H9 (cell line): Measurements from ENCODE around the gene MORC1. TPM values are rescaled to one million over a fixed set of nuclear protein-coding genes. Genes with fewer than 3 reads are reported as not detected.

Source experiments
- DNase-seq: peaks from one replicate; pipeline ENCODE4 v3.0.0-alpha.2; 2017
- H2AFZ ChIP-seq: one replicate; pipeline ENCODE4 v1.6.1; 2013; ENCODE audit warnings: mild to moderate bottlenecking, low read length, control low read depth, moderate library complexity
- H2AK5ac ChIP-seq: 2 replicates; pipeline ENCODE4 v1.6.1; 2013; ENCODE audit warnings: low read length, control low read depth, mixed read lengths; ENCODE audit not compliant: insufficient read length
- H2BK120ac ChIP-seq: one replicate; pipeline ENCODE4 v1.6.1; 2013; ENCODE audit warnings: low read depth, mild to moderate bottlenecking, low read length, control low read depth, inconsistent platforms; ENCODE audit not compliant: poor library complexity, severe bottlenecking
- H2BK12ac ChIP-seq: 2 replicates; pipeline ENCODE4 v1.6.1; 2013; ENCODE audit warnings: low read length, control low read depth, mixed read lengths, low read depth; ENCODE audit not compliant: insufficient read length
- H2BK15ac ChIP-seq: 2 replicates; pipeline ENCODE4 v1.6.1; 2013; ENCODE audit warnings: low read depth, low read length, control low read depth
- H2BK20ac ChIP-seq: one replicate; pipeline ENCODE4 v1.6.1; 2013; ENCODE audit warnings: low read depth, mild to moderate bottlenecking, low read length, control low read depth, inconsistent platforms; ENCODE audit not compliant: poor library complexity, severe bottlenecking
- H2BK5ac ChIP-seq: 2 replicates; pipeline ENCODE4 v1.6.1; 2013; ENCODE audit warnings: low read length, control low read depth, mixed read lengths; ENCODE audit not compliant: insufficient read length
- H3K14ac ChIP-seq: 2 replicates; pipeline ENCODE4 v1.6.1; 2013; ENCODE audit warnings: low read length, control low read depth; ENCODE audit not compliant: insufficient read depth
- H3K18ac ChIP-seq: 2 replicates; pipeline ENCODE4 v1.6.1; 2013; ENCODE audit warnings: low read depth, mild to moderate bottlenecking, mixed read lengths, low read length, control low read depth; ENCODE audit not compliant: insufficient read length
- H3K23ac ChIP-seq: 2 replicates; pipeline ENCODE4 v1.6.1; 2013; ENCODE audit warnings: low read length, control low read depth, mixed read lengths, low read depth; ENCODE audit not compliant: insufficient read length
- H3K23me2 ChIP-seq: 2 replicates; pipeline ENCODE4 v1.6.1; 2013; ENCODE audit warnings: low read depth, mild to moderate bottlenecking, mixed read lengths, low read length, control low read depth; ENCODE audit not compliant: insufficient read length, poor library complexity, severe bottlenecking
- H3K27ac ChIP-seq: 2 replicates; pipeline ENCODE4 v1.5.1; 2013; ENCODE audit warnings: low read length, control low read depth, mixed read lengths, low read depth; ENCODE audit not compliant: insufficient read length
- H3K27me3 ChIP-seq: 2 replicates; pipeline ENCODE4 v1.6.1; 2013; ENCODE audit warnings: low read length, control low read depth, inconsistent platforms; ENCODE audit not compliant: insufficient read depth
- H3K4ac ChIP-seq: 2 replicates; pipeline ENCODE4 v1.6.1; 2013; ENCODE audit warnings: low read depth, mild to moderate bottlenecking, control low read depth, inconsistent platforms, low read length, moderate library complexity
- H3K4me1 ChIP-seq: 2 replicates; pipeline ENCODE4 v1.6.1; 2013; ENCODE audit warnings: low read length, control low read depth, inconsistent platforms; ENCODE audit not compliant: insufficient read depth
- H3K4me2 ChIP-seq: 2 replicates; pipeline ENCODE4 v1.6.1; 2013; ENCODE audit warnings: low read length, control low read depth, mixed read lengths; ENCODE audit not compliant: insufficient read length, insufficient read depth
- H3K56ac ChIP-seq: 2 replicates; pipeline ENCODE4 v1.6.1; 2013; ENCODE audit warnings: low read depth, mild to moderate bottlenecking, mixed read lengths, low read length, control low read depth; ENCODE audit not compliant: insufficient read length
- H3K79me1 ChIP-seq: 2 replicates; pipeline ENCODE4 v1.6.1; 2013; ENCODE audit warnings: low read depth, mild to moderate bottlenecking, moderate library complexity, low read length, control low read depth, inconsistent platforms; ENCODE audit not compliant: insufficient read depth, poor library complexity, severe bottlenecking
- H3K79me2 ChIP-seq: 2 replicates; pipeline ENCODE4 v1.6.1; 2013; ENCODE audit warnings: low read length, control low read depth, inconsistent platforms; ENCODE audit not compliant: insufficient read depth
- H3K9ac ChIP-seq: 2 replicates; pipeline ENCODE4 v1.6.1; 2013; ENCODE audit warnings: low read length, control low read depth, mixed read lengths; ENCODE audit not compliant: insufficient read length; ENCODE audit errors: extremely low read depth
- H3K9me3 ChIP-seq: one replicate; pipeline ENCODE4 v1.6.1; 2013; ENCODE audit warnings: low read depth, low read length, inconsistent platforms; ENCODE audit not compliant: control insufficient read depth
- H3T11ph ChIP-seq: one replicate; pipeline ENCODE4 v1.6.1; 2013; ENCODE audit warnings: mild to moderate bottlenecking, low read length, control low read depth, inconsistent platforms
- H4K20me1 ChIP-seq: one replicate; pipeline ENCODE4 v1.6.1; 2013; ENCODE audit not compliant: control insufficient read depth, insufficient read length, insufficient read depth
- H4K5ac ChIP-seq: 2 replicates; pipeline ENCODE4 v1.6.1; 2013; ENCODE audit warnings: low read depth, mild to moderate bottlenecking, mixed read lengths, low read length, control low read depth; ENCODE audit not compliant: insufficient read length
- H4K8ac ChIP-seq: replicated peaks from 2 replicates; pipeline ENCODE4 v1.6.1; 2013; ENCODE audit warnings: low read length, control low read depth, mixed read lengths, low read depth; ENCODE audit not compliant: insufficient read length
- H4K91ac ChIP-seq: 2 replicates; pipeline ENCODE4 v1.6.1; 2013; ENCODE audit warnings: low read depth, mild to moderate bottlenecking, moderate library complexity, mixed read lengths, low read length, control low read depth; ENCODE audit not compliant: insufficient read length
- H3K27ac Mint-ChIP-seq, 3 experiments: 2 replicates in 2 of 3; 3 replicates in 1 of 3; pipeline ENCODE4 v1.8.0; 2020 to 2021; ENCODE audit warnings: mixed read lengths in 3 of 3, mild to moderate bottlenecking in 1 of 3, moderate library complexity in 1 of 3
- H3K27me3 Mint-ChIP-seq: 2 replicates; pipeline ENCODE4 v1.8.0; 2021; ENCODE audit warnings: low read depth, mild to moderate bottlenecking, moderate library complexity, mixed read lengths
- H3K36me3 Mint-ChIP-seq, 3 experiments: 2 replicates in 2 of 3; 3 replicates in 1 of 3; pipeline ENCODE4 v1.8.0; 2020 to 2021; ENCODE audit warnings: low read depth in 3 of 3, mixed read lengths in 3 of 3; ENCODE audit not compliant: insufficient read depth in 1 of 3
- H3K4me1 Mint-ChIP-seq, 2 experiments: 2 replicates each; pipeline ENCODE4 v1.8.0; 2020; ENCODE audit warnings: mixed read lengths in 2 of 2
- H3K4me3 Mint-ChIP-seq, 2 experiments: 2 replicates in 1 of 2; 3 replicates in 1 of 2; pipeline ENCODE4 v1.8.0; 2020 to 2021; ENCODE audit warnings: mild to moderate bottlenecking in 2 of 2, mixed read lengths in 2 of 2, moderate library complexity in 1 of 2
- H3K9me3 Mint-ChIP-seq, 2 experiments: 2 replicates in 1 of 2; 3 replicates in 1 of 2; pipeline ENCODE4 v1.8.0; 2020; ENCODE audit warnings: mild to moderate bottlenecking in 2 of 2, mixed read lengths in 2 of 2, moderate library complexity in 1 of 2
- CTCF ChIP-seq: fragments of 200-600 bp; sonication (generic); conservative IDR thresholded peaks from 3 replicates; pipeline ENCODE4 v1.8.0; 2021; ENCODE audit warnings: antibody characterized with exemption, mild to moderate bottlenecking
- total RNA-seq: library from RNA; stranded (reverse); gene quantifications from 2 replicates; pipeline ENCODE4 v1.2.1, GENCODE V29; 2021

The MORC1 gene
- total RNA-seq, 1 experiment from 2014 or later = not detected

- H2AK5ac ChIP-seq = no peak overlapping the region
- no peak overlapping the region for H3K18ac ChIP-seq
- H3K4me1 ChIP-seq = no peaks in the 10 kb centered on the region
- no peaks in the 10 kb centered on the region for H3K27me3 ChIP-seq
- no peak overlapping the region for H3K23ac ChIP-seq
- no peak overlapping the region for H4K5ac ChIP-seq
- no peak overlapping the region for H2BK5ac ChIP-seq
- Mint-ChIP-seq H3K4me3 (no peak overlapping the region), H3K36me3 (no peaks in the 10 kb centered on the region), H3K27ac (no peak overlapping the region), H3K9me3 (no peaks in the 10 kb centered on the region), H3K27me3 (no peaks in the 10 kb centered on the region), H3K4me1 (peaks cover 0 to 3% of the 10 kb centered on the region in 2 experiments; a peak in 1 of 4 replicates)
- no peak overlapping the region for H2BK15ac ChIP-seq
- no peak overlapping the region for H3K4me2 ChIP-seq
- H3K14ac ChIP-seq = no peak overlapping the region
- no peak overlapping the region for H2BK20ac ChIP-seq
- H4K8ac ChIP-seq = no peak overlapping the region
- no peaks in the 10 kb centered on the region for H3K23me2 ChIP-seq
- no peak for DNase-seq
- no peak overlapping the region for H2AFZ ChIP-seq
- no peak overlapping the region for H2BK120ac ChIP-seq
- H3K9ac ChIP-seq = no peak overlapping the region
- H3T11ph ChIP-seq = no peak overlapping the region
- no peaks in the 10 kb centered on the region for H3K79me2 ChIP-seq
- no peak overlapping the region for H3K4ac ChIP-seq
- H3K27ac ChIP-seq = no peak overlapping the region
- H3K56ac ChIP-seq = no peak overlapping the region
- no peak for TF ChIP-seq CTCF
- no peaks in the 10 kb centered on the region for H3K9me3 ChIP-seq
- H4K91ac ChIP-seq = no peak overlapping the region
- H3K79me1 ChIP-seq = no peaks in the 10 kb centered on the region
- no peak overlapping the region for H2BK12ac ChIP-seq
- H4K20me1 ChIP-seq = no peaks in the 10 kb centered on the region
These were observed 91.1 kb downstream of the MORC1 start for GRCh38 chr3:109026821-109027220.
